Activated naive CD4-positive, alpha-beta T cell treated with anti-CD3 and anti-CD28 coated beads for 36 hours (primary cell): Measurements from ENCODE around the gene IGSF6. TPM values are rescaled to one million over a fixed set of nuclear protein-coding genes. Genes with fewer than 3 reads are reported as not detected.
A peak's percentile ranks its signal among the peaks of the same experiment; 100 is the strongest.
"Not testable (repeated sequence)": the region's sequence is repeated elsewhere in the genome, so short reads cannot be mapped to it uniquely, and the experiment has no call there.

Source experiments
- CTCF ChIA-PET: fragments of 350-600 bp; sonication (Branson Sonifier 250); formaldehyde crosslinking; loops from one replicate; lab custom pipeline; 2021; ENCODE audit warnings: antibody characterized with exemption; lab: Charles Lee
- DNase-seq: peaks from one replicate; pipeline ENCODE4 v3.0.0-alpha.2; 2020
- H3K27ac Mint-ChIP-seq: one replicate; pipeline ENCODE4 v1.8.0; 2021; ENCODE audit warnings: mild to moderate bottlenecking, mixed read lengths
- H3K27me3 Mint-ChIP-seq: one replicate; pipeline ENCODE4 v1.8.0; 2021; ENCODE audit warnings: low read depth, mixed read lengths
- H3K36me3 Mint-ChIP-seq: one replicate; pipeline ENCODE4 v1.8.0; 2021; ENCODE audit warnings: low read depth, mixed read lengths
- H3K4me1 Mint-ChIP-seq: one replicate; pipeline ENCODE4 v1.8.0; 2021; ENCODE audit warnings: low read depth, mixed read lengths
- H3K4me3 Mint-ChIP-seq: one replicate; pipeline ENCODE4 v1.8.0; 2021; ENCODE audit warnings: mild to moderate bottlenecking, moderate library complexity, mixed read lengths
- H3K9me3 Mint-ChIP-seq: one replicate; pipeline ENCODE4 v1.8.0; 2021; ENCODE audit warnings: mixed read lengths
- intact Hi-C: fragments of 100-400 bp; cut with micrococcal nuclease; formaldehyde crosslinking; loops from one replicate; pipeline ENCODE4 v1.15.1; 2023
- total RNA-seq, 2 experiments: library from RNA; stranded (reverse); gene quantifications; one replicate each; pipeline ENCODE4 v1.2.3, GENCODE V29; 2021

The IGSF6 gene
- total RNA-seq, 2 experiments from 2014 or later = not detected

DNA sequence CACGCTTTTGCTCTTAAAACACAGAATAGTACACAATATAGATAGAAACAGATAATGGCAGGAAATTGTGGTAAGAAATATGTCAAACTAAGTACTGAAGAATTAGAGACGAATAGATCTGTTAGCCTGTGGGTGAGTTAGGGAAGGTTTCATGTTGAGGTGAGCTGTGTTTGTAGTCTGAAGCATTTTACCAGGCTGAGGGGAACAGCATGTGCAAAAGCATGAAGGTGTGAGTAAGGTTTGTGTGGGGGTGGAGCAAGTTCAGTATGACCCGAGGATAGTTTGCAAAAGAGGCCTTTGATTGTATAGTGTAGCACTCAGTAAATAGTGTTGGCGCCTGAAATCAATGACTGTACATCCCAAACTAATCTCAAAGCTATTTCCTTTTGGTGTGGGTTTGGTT lies 13.8 kb downstream of the IGSF6 start:
- DNase-seq = peak; percentile 60
- Mint-ChIP-seq H3K9me3 (no peaks in the 10 kb centered on the region), H3K4me3 (no peak overlapping the region), H3K27me3 (no peaks in the 10 kb centered on the region), H3K4me1 (peaks cover 35% of the 10 kb centered on the region), H3K27ac (peak overlapping the region; percentile 10), H3K36me3 (peaks cover 7% of the 10 kb centered on the region)
- CTCF ChIA-PET = interaction anchor here (0.7 to 2.7 kb wide), 5 partner anchors 10 to 54 kb away, joined by 3 to 16 read pairs (median 3); no protein-coding TSS in a partner anchor
- intact Hi-C loops = no loop called here

DNA sequence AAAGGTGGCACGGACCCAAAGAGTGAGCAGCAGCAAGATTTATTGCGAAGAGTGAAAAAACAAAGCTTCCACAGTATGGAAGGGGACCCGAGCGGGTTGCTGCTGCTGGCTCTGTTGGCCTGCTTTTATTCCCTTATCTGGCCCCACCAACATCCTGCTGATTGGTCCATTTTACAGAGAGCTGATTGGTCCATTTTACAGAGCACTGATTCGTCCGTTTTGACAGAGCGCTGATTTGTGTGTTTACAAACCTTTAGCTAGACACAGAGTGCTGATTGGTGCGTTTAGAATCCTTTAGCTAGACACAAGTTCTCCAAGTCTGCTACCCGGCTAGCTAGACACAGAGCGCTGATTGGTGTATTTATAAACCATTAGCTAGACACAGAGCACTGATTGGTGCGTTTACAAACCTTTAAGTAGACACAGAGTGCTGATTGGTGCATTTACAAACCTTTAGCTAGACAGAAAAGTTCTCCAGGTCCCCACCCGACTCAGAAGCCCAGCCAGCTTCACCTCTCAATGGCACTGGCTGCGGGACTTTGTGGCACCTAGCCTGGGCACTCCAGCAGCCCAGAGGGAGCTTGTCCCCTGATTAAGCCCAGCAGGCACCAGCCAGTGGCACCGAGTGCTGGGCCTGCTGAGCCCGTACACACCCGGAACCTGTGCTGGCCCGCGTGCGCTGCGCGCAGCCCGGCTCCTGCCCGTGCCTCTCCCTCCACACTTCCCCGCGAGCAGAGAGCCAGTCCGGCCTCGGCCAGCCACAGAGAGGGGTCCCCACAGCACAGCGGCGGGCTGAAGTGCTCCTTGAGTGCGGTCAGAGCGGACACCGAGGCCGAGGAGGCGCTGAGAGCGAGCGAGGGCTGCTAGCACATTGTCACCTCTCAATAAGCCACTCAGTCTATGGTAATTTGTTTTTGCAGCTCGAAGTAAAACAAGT lies 15.1 kb downstream of the IGSF6 start:
- H3K9me3 Mint-ChIP-seq = no peaks in the 10 kb centered on the region
- peaks cover 37% of the 10 kb centered on the region for H3K4me1 Mint-ChIP-seq
- no peak overlapping the region for H3K27ac Mint-ChIP-seq
- intact Hi-C loops = no loop called here
- CTCF ChIA-PET = interaction anchor here (0.7 to 1.2 kb wide), 3 partner anchors 9 to 20 kb away, joined by 3 read pairs; no protein-coding TSS in a partner anchor
- H3K27me3 Mint-ChIP-seq = no peaks in the 10 kb centered on the region
- H3K36me3 Mint-ChIP-seq = peaks cover 7% of the 10 kb centered on the region
- no peak for DNase-seq
- no peak overlapping the region for H3K4me3 Mint-ChIP-seq

DNA sequence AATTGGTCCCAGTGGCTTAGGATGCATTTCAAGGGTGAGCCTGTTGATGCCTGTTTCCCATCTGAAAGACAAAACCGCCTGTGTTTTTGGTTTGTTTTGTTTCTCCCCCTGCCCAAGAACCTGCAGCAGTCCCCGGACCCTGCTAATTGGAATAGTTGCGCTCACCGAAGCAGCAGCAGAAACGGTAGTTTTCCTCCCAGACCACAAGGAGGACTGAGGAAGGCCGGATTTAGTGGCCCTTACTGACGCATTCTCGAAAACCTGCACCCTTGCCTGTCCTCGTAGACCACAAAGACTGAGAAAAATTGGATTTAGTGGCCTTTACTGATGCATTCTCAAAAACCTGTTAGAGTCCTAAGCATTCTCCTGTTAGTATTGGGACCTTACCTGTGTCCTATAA lies 16.7 kb downstream of the IGSF6 start:
- H3K4me1 Mint-ChIP-seq = peaks cover 44% of the 10 kb centered on the region
- H3K4me3 Mint-ChIP-seq, H3K27ac Mint-ChIP-seq, H3K27me3 Mint-ChIP-seq, H3K9me3 Mint-ChIP-seq, intact Hi-C loops, CTCF ChIA-PET, DNase-seq, H3K36me3 Mint-ChIP-seq: not testable (repeated sequence)

DNA sequence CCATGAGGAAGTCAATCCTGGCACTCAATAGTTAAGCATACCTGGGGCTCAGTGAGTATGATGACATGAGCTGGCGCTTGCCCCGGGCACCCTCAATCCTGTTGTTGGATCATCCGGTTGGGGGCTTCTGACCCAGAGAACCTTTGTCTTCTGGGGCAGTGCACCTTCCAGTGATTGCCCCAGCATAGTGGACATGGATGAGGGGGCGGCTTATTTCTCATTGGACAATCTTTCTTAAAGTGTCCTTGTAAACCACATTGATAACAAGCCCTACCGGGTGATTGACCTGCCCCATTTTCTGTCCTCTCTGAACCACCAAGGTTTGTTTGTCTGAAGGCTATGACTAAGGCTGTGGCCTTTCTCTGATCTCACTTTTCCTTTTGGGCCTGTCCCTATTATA lies 18.2 kb downstream of the IGSF6 start:
- no peaks in the 10 kb centered on the region for H3K9me3 Mint-ChIP-seq
- DNase-seq = no peak
- peaks cover 42% of the 10 kb centered on the region for H3K4me1 Mint-ChIP-seq
- peaks cover 14% of the 10 kb centered on the region for H3K36me3 Mint-ChIP-seq
- no peaks in the 10 kb centered on the region for H3K27me3 Mint-ChIP-seq
- CTCF ChIA-PET = no interaction called here
- intact Hi-C loops = no loop called here
- H3K27ac Mint-ChIP-seq = no peak overlapping the region
- no peak overlapping the region for H3K4me3 Mint-ChIP-seq

DNA sequence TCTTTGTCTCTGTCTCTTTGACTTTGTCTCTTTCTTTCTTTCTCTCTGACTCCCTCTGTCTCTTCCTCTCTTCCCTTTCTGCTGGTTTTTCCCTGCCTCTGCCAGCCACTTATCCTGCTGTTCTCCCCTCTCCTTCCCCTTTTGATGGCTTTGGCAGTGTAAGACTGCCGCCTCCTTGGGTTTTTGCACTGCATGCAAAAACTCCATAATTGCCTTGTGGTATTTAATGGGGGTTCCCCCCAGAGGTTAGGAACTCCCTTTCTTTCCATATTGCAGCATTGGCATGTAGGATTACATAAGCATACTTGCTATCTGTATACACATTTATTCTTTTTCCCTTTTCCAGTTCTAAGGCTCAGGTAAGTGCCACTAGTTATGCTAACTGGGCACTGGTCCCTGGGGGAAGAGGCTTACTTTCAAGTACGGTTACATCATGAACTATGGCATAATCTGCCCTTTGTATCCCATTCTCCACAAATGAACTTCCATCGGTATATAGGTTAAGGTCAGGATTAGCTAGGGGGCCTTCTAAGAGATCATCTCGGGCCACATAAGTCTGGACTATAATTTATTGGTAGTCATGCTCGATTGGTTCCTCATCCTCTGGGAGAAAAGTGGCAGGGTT lies 20.3 kb downstream of the IGSF6 start:
- H3K36me3 Mint-ChIP-seq = peaks cover 23% of the 10 kb centered on the region
- CTCF ChIA-PET = interaction anchor here (1.5 kb wide), 1 partner anchor 25 kb away, joined by 5 read pairs; no protein-coding TSS in a partner anchor
- peak; percentile 24 for DNase-seq
- H3K9me3 Mint-ChIP-seq, H3K27ac Mint-ChIP-seq, H3K4me3 Mint-ChIP-seq, H3K27me3 Mint-ChIP-seq: not testable (repeated sequence)
- intact Hi-C loops = loop anchor here (1.0 kb wide), 1 partner anchor 13 kb away; no protein-coding TSS in a partner anchor
- H3K4me1 Mint-ChIP-seq = peaks cover 24% of the 10 kb centered on the region

DNA sequence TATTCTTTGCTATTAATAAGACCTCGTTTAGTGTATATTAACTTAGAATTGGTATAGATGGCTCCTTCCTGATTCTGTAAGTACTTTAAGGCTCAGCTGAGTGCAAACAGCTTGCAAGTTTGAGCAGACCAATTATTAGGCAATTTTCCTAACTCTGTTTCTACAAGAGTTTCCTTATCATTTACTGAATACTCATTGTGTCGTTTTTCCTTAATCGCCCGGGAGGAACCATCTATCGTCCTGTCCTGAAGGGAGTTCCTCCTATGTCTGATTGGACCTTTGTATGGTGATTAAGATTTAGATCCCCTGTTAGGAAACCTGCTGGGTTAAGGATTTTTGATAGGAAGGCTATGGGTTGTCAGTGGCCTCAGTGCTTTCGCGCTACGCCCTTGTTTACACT lies 21.0 kb downstream of the IGSF6 start:
- CTCF ChIA-PET, H3K27ac Mint-ChIP-seq, intact Hi-C loops, H3K9me3 Mint-ChIP-seq, H3K4me3 Mint-ChIP-seq, DNase-seq, H3K27me3 Mint-ChIP-seq: not testable (repeated sequence)
- peaks cover 27% of the 10 kb centered on the region for H3K36me3 Mint-ChIP-seq
- H3K4me1 Mint-ChIP-seq = peaks cover 31% of the 10 kb centered on the region

DNA sequence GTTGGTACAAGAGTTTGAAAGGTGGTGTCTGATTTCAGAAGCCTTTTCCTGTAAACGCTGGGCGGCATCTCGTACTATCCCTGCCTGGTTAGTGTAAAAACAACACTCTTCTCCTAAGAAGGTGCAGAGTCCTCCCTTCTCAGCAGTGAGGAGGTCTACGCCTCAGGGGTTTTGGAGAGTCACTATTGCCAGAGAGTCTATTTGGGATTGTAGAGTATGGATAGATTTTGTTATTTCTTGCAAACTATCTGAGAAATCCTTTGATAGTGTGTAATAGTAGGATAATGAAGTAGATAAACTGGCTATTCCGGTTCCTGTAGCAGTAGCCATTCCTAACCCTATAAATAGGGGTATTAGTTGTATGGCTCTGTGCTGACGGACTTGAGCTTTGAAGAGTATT lies 21.5 kb downstream of the IGSF6 start:
- H3K27ac Mint-ChIP-seq, H3K9me3 Mint-ChIP-seq, intact Hi-C loops, H3K27me3 Mint-ChIP-seq, DNase-seq, H3K4me3 Mint-ChIP-seq: not testable (repeated sequence)
- CTCF ChIA-PET = interaction anchor here (1.6 kb wide), 1 partner anchor 23 kb away, joined by 3 read pairs; no protein-coding TSS in a partner anchor
- peaks cover 36% of the 10 kb centered on the region for H3K4me1 Mint-ChIP-seq
- peaks cover 30% of the 10 kb centered on the region for H3K36me3 Mint-ChIP-seq

DNA sequence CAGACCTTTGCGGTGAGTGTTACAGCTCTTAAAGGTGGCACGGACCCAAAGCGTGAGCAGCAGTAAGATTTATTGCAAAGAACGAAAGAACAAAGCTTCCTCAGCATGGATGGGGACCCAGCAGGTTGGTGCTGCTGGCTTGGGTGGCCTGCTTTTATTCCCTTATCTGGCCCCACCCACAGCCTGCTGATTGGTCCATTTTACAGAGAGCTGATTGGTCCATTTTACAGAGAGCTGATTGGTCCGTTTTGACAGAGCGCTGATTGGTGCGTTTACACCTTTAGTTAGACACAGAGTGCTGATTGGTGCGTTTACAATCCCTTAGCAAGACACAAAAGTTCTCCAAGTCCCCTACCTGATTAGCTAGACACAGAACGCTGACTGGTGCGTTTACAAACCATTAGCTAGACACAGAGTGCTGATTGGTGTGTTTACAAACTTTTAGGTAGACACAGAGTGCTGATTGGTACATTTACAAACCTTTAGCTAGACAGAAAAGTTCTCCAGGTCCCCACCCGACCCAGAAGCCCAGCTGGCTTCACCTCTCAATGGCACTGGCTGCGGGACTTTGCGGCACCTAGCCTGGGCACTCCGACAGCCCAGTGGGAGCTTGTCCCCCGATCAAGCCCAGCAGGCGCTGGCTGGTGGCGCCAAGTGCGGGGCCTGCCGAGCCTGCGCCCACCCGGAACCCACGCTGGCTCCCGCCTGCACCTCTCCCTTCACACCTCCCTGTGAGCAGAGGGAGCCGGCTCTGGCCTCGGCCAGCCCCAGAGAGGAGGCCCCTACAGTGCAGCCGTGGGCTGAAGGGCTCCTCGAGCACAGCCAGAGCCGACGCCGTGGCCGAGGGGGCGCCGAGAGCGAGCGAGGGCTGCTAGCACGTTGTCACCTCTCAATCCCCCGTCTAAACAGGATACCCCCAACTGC lies 22.5 kb downstream of the IGSF6 start:
- CTCF ChIA-PET = interaction anchor here (0.8 to 1.6 kb wide), 2 partner anchors 16 to 22 kb away, joined by 3 read pairs; no protein-coding TSS in a partner anchor
- H3K4me3 Mint-ChIP-seq, DNase-seq, intact Hi-C loops, H3K27ac Mint-ChIP-seq, H3K9me3 Mint-ChIP-seq, H3K27me3 Mint-ChIP-seq: not testable (repeated sequence)
- peaks cover 39% of the 10 kb centered on the region for H3K4me1 Mint-ChIP-seq
- H3K36me3 Mint-ChIP-seq = peaks cover 26% of the 10 kb centered on the region

DNA sequence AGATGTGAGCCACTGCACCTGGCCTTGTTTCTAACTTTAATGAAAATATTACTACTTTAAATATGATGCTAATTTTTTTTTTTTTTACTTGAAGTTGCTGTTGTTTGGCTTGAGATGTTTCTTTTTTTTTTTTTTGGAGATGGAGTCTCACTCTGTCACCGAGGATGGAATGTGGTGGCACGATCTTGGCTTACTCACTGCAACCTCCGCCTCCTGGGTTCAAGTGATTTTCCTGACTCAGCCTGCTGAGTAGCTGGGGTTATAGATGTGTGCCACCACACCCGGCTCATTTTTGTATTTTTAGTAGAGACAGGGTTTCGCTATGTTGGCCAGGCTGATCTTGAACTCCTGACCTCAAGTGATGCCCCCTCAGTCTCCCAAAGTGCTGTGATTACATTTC lies 23.6 kb downstream of the IGSF6 start:
- H3K4me3 Mint-ChIP-seq = no peak overlapping the region
- no peaks in the 10 kb centered on the region for H3K9me3 Mint-ChIP-seq
- peaks cover 38% of the 10 kb centered on the region for H3K4me1 Mint-ChIP-seq
- CTCF ChIA-PET = no interaction called here
- H3K27me3 Mint-ChIP-seq = no peaks in the 10 kb centered on the region
- H3K27ac Mint-ChIP-seq = no peak overlapping the region
- no peak for DNase-seq
- intact Hi-C loops = no loop called here
- peaks cover 31% of the 10 kb centered on the region for H3K36me3 Mint-ChIP-seq

DNA sequence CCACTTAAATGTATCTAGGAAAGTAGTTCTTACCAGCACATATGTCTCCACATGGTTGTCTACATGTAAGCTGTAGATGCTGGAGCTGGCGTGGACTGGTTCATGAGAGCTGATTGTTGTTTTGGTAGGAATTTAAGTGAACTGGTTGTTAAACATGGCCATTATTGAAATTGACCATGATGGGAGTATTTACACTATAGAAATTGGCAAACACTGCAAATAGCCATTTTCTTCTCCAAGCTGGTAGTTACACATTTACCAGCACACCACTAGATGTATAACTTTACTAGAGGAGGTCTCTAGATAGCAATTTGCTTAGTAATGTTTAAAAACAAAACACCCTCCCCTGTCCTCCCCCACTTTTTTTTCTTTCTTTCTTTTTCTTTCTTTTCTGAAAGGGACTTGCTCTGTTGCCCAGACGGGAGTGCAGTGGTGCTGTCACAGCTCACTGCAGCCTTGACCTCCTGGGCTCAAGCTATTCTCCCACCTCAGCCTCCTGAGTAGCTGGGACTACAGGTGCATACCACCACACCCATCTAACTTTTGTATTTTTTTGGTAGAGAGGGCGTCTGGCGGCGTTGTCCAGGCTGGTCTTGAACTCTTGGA lies 24.2 kb downstream of the IGSF6 start:
- CTCF ChIA-PET = no interaction called here
- DNase-seq = no peak
- H3K36me3 Mint-ChIP-seq = peaks cover 33% of the 10 kb centered on the region
- H3K4me3 Mint-ChIP-seq = no peak overlapping the region
- no peak overlapping the region for H3K27ac Mint-ChIP-seq
- intact Hi-C loops = no loop called here
- H3K9me3 Mint-ChIP-seq = no peaks in the 10 kb centered on the region
- H3K4me1 Mint-ChIP-seq = peaks cover 41% of the 10 kb centered on the region
- no peaks in the 10 kb centered on the region for H3K27me3 Mint-ChIP-seq

DNA sequence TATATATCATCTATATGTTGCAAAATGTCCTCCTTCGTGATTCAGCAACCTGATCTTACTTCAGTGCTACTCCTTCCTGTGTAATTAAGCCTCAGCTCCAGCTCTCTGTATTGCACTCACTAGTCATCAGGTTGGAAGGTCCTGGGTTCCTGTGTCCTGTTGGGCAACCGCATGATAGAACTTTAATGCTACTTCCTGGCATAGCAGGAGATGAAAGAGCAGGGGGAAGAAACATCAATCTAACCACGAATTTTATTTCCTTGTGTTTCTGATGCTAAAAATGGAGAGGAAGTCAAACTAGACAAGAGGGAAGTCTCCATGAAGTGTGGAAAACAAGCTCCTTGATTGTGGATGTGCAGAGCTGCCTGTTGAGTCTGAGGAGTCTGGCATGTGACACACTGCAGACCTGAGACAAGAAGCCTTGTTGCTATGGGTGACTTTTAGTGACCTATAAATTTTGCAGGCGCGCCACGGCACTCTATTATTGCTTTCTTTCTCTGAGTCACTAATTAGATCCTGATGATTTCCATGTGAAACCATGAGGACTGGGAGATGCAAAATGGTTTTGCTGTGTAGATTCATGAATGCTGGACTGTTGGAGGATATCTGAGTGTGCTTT lies 25.6 kb downstream of the IGSF6 start:
- peak; percentile 52 for DNase-seq
- intact Hi-C loops = loop anchor here (2.0 kb wide), 1 partner anchor 26 kb away; no protein-coding TSS in a partner anchor
- Mint-ChIP-seq H3K27ac (peak overlapping the region; percentile 6), H3K9me3 (no peaks in the 10 kb centered on the region), H3K27me3 (no peaks in the 10 kb centered on the region), H3K4me3 (no peak overlapping the region), H3K36me3 (peaks cover 33% of the 10 kb centered on the region), H3K4me1 (peaks cover 45% of the 10 kb centered on the region)
- CTCF ChIA-PET = no interaction called here
